Activated CD4-positive, alpha-beta memory T cell treated with anti-CD3 and anti-CD28 coated beads, Interleukin-2, amount 10 ng/mL, durations not matched to agents 7 days and 5 days (primary cell): Measurements from ENCODE around the gene KCNF1. TPM values are rescaled to one million over a fixed set of nuclear protein-coding genes. Genes with fewer than 3 reads are reported as not detected.

Source experiments
- CTCF ChIA-PET: fragments of 350-600 bp; sonication (Branson Sonifier 250); formaldehyde crosslinking; loops from one replicate; lab custom pipeline; 2021; ENCODE audit warnings: antibody characterized with exemption, inconsistent platforms; lab: Charles Lee
- POLR2A ChIA-PET: fragments of 350-600 bp; sonication (Branson Sonifier 250); formaldehyde crosslinking; loops from one replicate; lab custom pipeline; 2021; ENCODE audit warnings: antibody characterized with exemption; lab: Charles Lee
- DNase-seq: peaks from one replicate; pipeline ENCODE4 v3.0.0-alpha.2; 2020
- H3K27ac Mint-ChIP-seq: one replicate; pipeline ENCODE4 v1.8.0; 2021; ENCODE audit warnings: mild to moderate bottlenecking, mixed read lengths
- H3K27me3 Mint-ChIP-seq: one replicate; pipeline ENCODE4 v1.8.0; 2021; ENCODE audit warnings: mixed read lengths
- H3K36me3 Mint-ChIP-seq: one replicate; pipeline ENCODE4 v1.8.0; 2021; ENCODE audit warnings: low read depth, mixed read lengths
- H3K4me1 Mint-ChIP-seq: one replicate; pipeline ENCODE4 v1.8.0; 2021; ENCODE audit warnings: mixed read lengths
- H3K4me3 Mint-ChIP-seq: one replicate; pipeline ENCODE4 v1.8.0; 2021; ENCODE audit warnings: mild to moderate bottlenecking, mixed read lengths
- H3K9me3 Mint-ChIP-seq: one replicate; pipeline ENCODE4 v1.8.0; 2021; ENCODE audit warnings: mixed read lengths
- total RNA-seq, 2 experiments: library from RNA; stranded (reverse); gene quantifications; one replicate each; pipeline ENCODE4 v1.2.3, GENCODE V29; 2021

Gene KCNF1
- total RNA-seq, 2 experiments from 2014 or later: not detected

- ChIA-PET POLR2A (no interaction called here), CTCF (no interaction called here)
- no peak for DNase-seq
- Mint-ChIP-seq H3K9me3 (peaks cover 10% of the 10 kb centered on the region), H3K36me3 (no peaks in the 10 kb centered on the region), H3K4me3 (no peak overlapping the region), H3K4me1 (peaks cover 2% of the 10 kb centered on the region), H3K27ac (no peak overlapping the region), H3K27me3 (peaks cover 9% of the 10 kb centered on the region)
These were observed 23.2 kb downstream of the KCNF1 start for GRCh38 chr2:10934979-10935350.

- Mint-ChIP-seq H3K9me3 (peaks cover 10% of the 10 kb centered on the region), H3K36me3 (no peaks in the 10 kb centered on the region), H3K27ac (no peak overlapping the region), H3K4me1 (peaks cover 2% of the 10 kb centered on the region), H3K4me3 (no peak overlapping the region), H3K27me3 (peaks cover 6% of the 10 kb centered on the region)
- DNase-seq: no peak
- POLR2A ChIA-PET: no interaction called here
- CTCF ChIA-PET: no interaction called here
These were observed 23.7 kb downstream of the KCNF1 start for GRCh38 chr2:10935366-10935918.

- Mint-ChIP-seq H3K4me3 (no peak overlapping the region), H3K27ac (no peak overlapping the region), H3K9me3 (peaks cover 10% of the 10 kb centered on the region), H3K36me3 (no peaks in the 10 kb centered on the region), H3K4me1 (peaks cover 2% of the 10 kb centered on the region), H3K27me3 (peaks cover 6% of the 10 kb centered on the region)
- ChIA-PET CTCF (no interaction called here), POLR2A (no interaction called here)
- DNase-seq: no peak
These were observed 24.5 kb downstream of the KCNF1 start for GRCh38 chr2:10935953-10936942.

GRCh38 chr2:10939058-10939457 is 27.3 kb downstream of the KCNF1 start:
- CTCF ChIA-PET: no interaction called here

GRCh38 chr2:10940596-10940995 is 28.9 kb downstream of the KCNF1 start:
- Mint-ChIP-seq H3K27ac (no peak overlapping the region), H3K4me1 (peaks cover 2% of the 10 kb centered on the region), H3K36me3 (no peaks in the 10 kb centered on the region), H3K9me3 (peaks cover 10% of the 10 kb centered on the region), H3K27me3 (peaks cover 9% of the 10 kb centered on the region), H3K4me3 (no peak overlapping the region)
- ChIA-PET CTCF (no interaction called here), POLR2A (no interaction called here)
- DNase-seq: no peak

More at GRCh38 chr2:10939058-10939457, 27.3 kb downstream of the KCNF1 start:
- Mint-ChIP-seq H3K4me1 (peaks cover 2% of the 10 kb centered on the region), H3K27ac (no peak overlapping the region), H3K27me3 (peaks cover 4% of the 10 kb centered on the region), H3K36me3 (no peaks in the 10 kb centered on the region), H3K9me3 (peaks cover 10% of the 10 kb centered on the region), H3K4me3 (no peak overlapping the region)
- no peak for DNase-seq
- POLR2A ChIA-PET: no interaction called here

- CTCF ChIA-PET: no interaction called here
These were observed 29.6 kb downstream of the KCNF1 start for GRCh38 chr2:10941383-10941782.

GRCh38 chr2:10944799-10945198 is 33.1 kb downstream of the KCNF1 start:
- no peak overlapping the region for H3K4me3 Mint-ChIP-seq
- no peaks in the 10 kb centered on the region for H3K9me3 Mint-ChIP-seq
- peaks cover 23% of the 10 kb centered on the region for H3K27me3 Mint-ChIP-seq
- no peak for DNase-seq
- H3K27ac Mint-ChIP-seq: no peak overlapping the region
- CTCF ChIA-PET: interaction anchor here (1.5 kb wide), 1 partner anchor 112 kb away, joined by 3 read pairs; no protein-coding TSS in a partner anchor
- no peaks in the 10 kb centered on the region for H3K4me1 Mint-ChIP-seq
- POLR2A ChIA-PET: no interaction called here
- no peaks in the 10 kb centered on the region for H3K36me3 Mint-ChIP-seq

More at GRCh38 chr2:10941383-10941782, 29.6 kb downstream of the KCNF1 start:
- DNase-seq: no peak
- Mint-ChIP-seq H3K27me3 (peaks cover 8% of the 10 kb centered on the region), H3K36me3 (no peaks in the 10 kb centered on the region), H3K9me3 (peaks cover 10% of the 10 kb centered on the region), H3K4me1 (no peaks in the 10 kb centered on the region), H3K4me3 (no peak overlapping the region), H3K27ac (no peak overlapping the region)
- POLR2A ChIA-PET: no interaction called here

- Mint-ChIP-seq H3K27me3 (peaks cover 26% of the 10 kb centered on the region), H3K4me3 (no peak overlapping the region), H3K4me1 (no peaks in the 10 kb centered on the region), H3K27ac (no peak overlapping the region), H3K36me3 (no peaks in the 10 kb centered on the region), H3K9me3 (no peaks in the 10 kb centered on the region)
- CTCF ChIA-PET: no interaction called here
- POLR2A ChIA-PET: no interaction called here
- no peak for DNase-seq
These were observed 34.7 kb downstream of the KCNF1 start for GRCh38 chr2:10946394-10946793.

GRCh38 chr2:10947005-10947440 is 35.3 kb downstream of the KCNF1 start:
- Mint-ChIP-seq H3K4me1 (no peaks in the 10 kb centered on the region), H3K27ac (no peak overlapping the region), H3K9me3 (no peaks in the 10 kb centered on the region), H3K27me3 (peaks cover 26% of the 10 kb centered on the region), H3K4me3 (no peak overlapping the region), H3K36me3 (no peaks in the 10 kb centered on the region)
- POLR2A ChIA-PET: no interaction called here
- no peak for DNase-seq
- CTCF ChIA-PET: no interaction called here

GRCh38 chr2:10947446-10948187 is 35.9 kb downstream of the KCNF1 start:
- Mint-ChIP-seq H3K27me3 (peaks cover 26% of the 10 kb centered on the region), H3K36me3 (peaks cover under 1% of the 10 kb centered on the region), H3K4me1 (peaks cover 2% of the 10 kb centered on the region), H3K4me3 (no peak overlapping the region), H3K9me3 (no peaks in the 10 kb centered on the region), H3K27ac (no peak overlapping the region)
- no peak for DNase-seq
- CTCF ChIA-PET: no interaction called here
- POLR2A ChIA-PET: no interaction called here

GRCh38 chr2:10948188-10948564 is 36.4 kb downstream of the KCNF1 start:
- CTCF ChIA-PET: no interaction called here
- no peak for DNase-seq
- Mint-ChIP-seq H3K27me3 (peaks cover 26% of the 10 kb centered on the region), H3K36me3 (peaks cover 6% of the 10 kb centered on the region), H3K9me3 (peaks cover 2% of the 10 kb centered on the region), H3K4me3 (no peak overlapping the region), H3K4me1 (peaks cover 4% of the 10 kb centered on the region), H3K27ac (no peak overlapping the region)
- POLR2A ChIA-PET: no interaction called here

GRCh38 chr2:10948606-10949230 is 37.0 kb downstream of the KCNF1 start:
- ChIA-PET CTCF (no interaction called here), POLR2A (no interaction called here)
- DNase-seq: no peak
- no peak overlapping the region for H3K4me3 Mint-ChIP-seq
- peaks cover 26% of the 10 kb centered on the region for H3K27me3 Mint-ChIP-seq
- peaks cover 5% of the 10 kb centered on the region for H3K9me3 Mint-ChIP-seq
- no peak overlapping the region for H3K27ac Mint-ChIP-seq
- peaks cover 4% of the 10 kb centered on the region for H3K4me1 Mint-ChIP-seq
- H3K36me3 Mint-ChIP-seq: peaks cover 10% of the 10 kb centered on the region

- ChIA-PET POLR2A (no interaction called here), CTCF (no interaction called here)
- Mint-ChIP-seq H3K36me3 (peaks cover 10% of the 10 kb centered on the region), H3K4me3 (no peak overlapping the region), H3K27me3 (peaks cover 25% of the 10 kb centered on the region), H3K4me1 (peaks cover 4% of the 10 kb centered on the region), H3K27ac (no peak overlapping the region), H3K9me3 (peaks cover 5% of the 10 kb centered on the region)
- no peak for DNase-seq
These were observed 38.1 kb downstream of the KCNF1 start for GRCh38 chr2:10949835-10950234.
